Adipose tissue (tissue), 3 donors: ENCODE measurements around the gene FAM193A. TPM values are rescaled to one million over a fixed set of nuclear protein-coding genes. Genes with fewer than 3 reads are reported as not detected.
"Not testable (repeated sequence)": the region's sequence is repeated elsewhere in the genome, so short reads cannot be mapped to it uniquely, and the experiment has no call there.

ENCODE experiments used
- H3K27ac ChIP-seq: one replicate; pipeline ENCODE4 v1.5.1; 2013; ENCODE audit warnings: low read depth, low read length
- WGBS, 3 donors: extraction: QIAGEN DNeasy Blood & Tissue Kit; methylation state at CpG; one replicate each; pipeline ENCODE4 v1.1.7; 2013; 5-methylcytosine and 5-hydroxymethylcytosine counted together
- polyA plus RNA-seq, 3 donors: library from polyadenylated mRNA; stranded (reverse); fragments of 200-250 nt; gene quantifications; one replicate each; pipeline ENCODE4 v1.2.3, GENCODE V29; 2013
- donor health status: healthy with polysubstance abuse.
- donor health status: Bipolar disorder and iron deficiency.
- donor health status: healthy.

FAM193A gene
- polyA plus RNA-seq, 3 donors: 5.5 to 10.7 (median 9.7) TPM

- no peak overlapping the region for H3K27ac ChIP-seq
- WGBS, 3 donors: 93 to 94% (median 94%) methylated on average over 24 of the region's 24 CpGs
These were observed 94.3 kb downstream of the FAM193A start for GRCh38 chr4:2630556-2631273.

- H3K27ac ChIP-seq: no peak overlapping the region
- 83 to 89% (median 88%) methylated on average over 5 of the region's 5 CpGs for WGBS, 3 donors
These were observed 97.6 kb downstream of the FAM193A start for GRCh38 chr4:2634014-2634413.

GRCh38 chr4:2636331-2636730 lies 99.9 kb downstream of the FAM193A start:
- WGBS, 3 donors: 93 to 94% (median 94%) methylated on average over 6 of the region's 6 CpGs

GRCh38 chr4:2636994-2637393 lies 100.5 kb downstream of the FAM193A start:
- H3K27ac ChIP-seq: not testable (repeated sequence)
- 96 to 98% (median 96%) methylated on average over 5 of the region's 5 CpGs for WGBS, 3 donors

More at GRCh38 chr4:2636331-2636730, 99.9 kb downstream of the FAM193A start:
- no peak overlapping the region for H3K27ac ChIP-seq

- WGBS, 3 donors: 81 to 92% (median 89%) methylated on average over 9 of the region's 9 CpGs
- no peak overlapping the region for H3K27ac ChIP-seq
These were observed 101.6 kb downstream of the FAM193A start for GRCh38 chr4:2637956-2638552.

- H3K27ac ChIP-seq: no peak overlapping the region
- 85 to 90% (median 87%) methylated on average over 7 of the region's 7 CpGs for WGBS, 3 donors
These were observed 102.3 kb downstream of the FAM193A start for GRCh38 chr4:2638730-2639129.

GRCh38 chr4:2642968-2643367 lies 106.5 kb downstream of the FAM193A start:
- no peak overlapping the region for H3K27ac ChIP-seq
- 91 to 93% (median 92%) methylated on average over 7 of the region's 7 CpGs for WGBS, 3 donors

GRCh38 chr4:2643555-2643954 lies 107.1 kb downstream of the FAM193A start:
- 89 to 94% (median 92%) methylated on average over 5 of the region's 5 CpGs for WGBS, 3 donors
- H3K27ac ChIP-seq: no peak overlapping the region

GRCh38 chr4:2646396-2647149 lies 110.1 kb downstream of the FAM193A start:
- no peak overlapping the region for H3K27ac ChIP-seq
- 86 to 91% (median 87%) methylated on average over 22 of the region's 22 CpGs for WGBS, 3 donors

- no peak overlapping the region for H3K27ac ChIP-seq
- WGBS, 3 donors: 83 to 94% (median 91%) methylated on average over 10 of the region's 10 CpGs
These were observed 111.1 kb downstream of the FAM193A start for GRCh38 chr4:2647403-2648158.

- H3K27ac ChIP-seq: no peak overlapping the region
- 95 to 96% (median 96%) methylated on average over 9 of the region's 9 CpGs for WGBS, 3 donors
These were observed 111.8 kb downstream of the FAM193A start for GRCh38 chr4:2648159-2648814.

- 97 to 99% (median 98%) methylated on average over 5 of the region's 5 CpGs for WGBS, 3 donors
- H3K27ac ChIP-seq: no peak overlapping the region
These were observed 113.2 kb downstream of the FAM193A start for GRCh38 chr4:2649604-2650114.

GRCh38 chr4:2650276-2650675 lies 113.8 kb downstream of the FAM193A start:
- WGBS, 3 donors: 95 to 98% (median 96%) methylated on average over 13 of the region's 13 CpGs
- no peak overlapping the region for H3K27ac ChIP-seq

- no peak overlapping the region for H3K27ac ChIP-seq
- WGBS, 3 donors: 84 to 92% (median 88%) methylated on average over 10 of the region's 10 CpGs
These were observed 115.1 kb downstream of the FAM193A start for GRCh38 chr4:2651546-2651945.

- 70 to 82% (median 79%) methylated on average over 2 of the region's 2 CpGs for WGBS, 3 donors
- no peak overlapping the region for H3K27ac ChIP-seq
These were observed 115.6 kb downstream of the FAM193A start for GRCh38 chr4:2651998-2652397.

GRCh38 chr4:2652415-2653160 lies 116.1 kb downstream of the FAM193A start:
- no peak overlapping the region for H3K27ac ChIP-seq
- 67 to 82% (median 68%) methylated on average over 14 of the region's 14 CpGs for whole genome bisulfite sequencing, 3 donors

- WGBS, 3 donors: 68 to 80% (median 78%) methylated on average over 8 of the region's 8 CpGs
- H3K27ac ChIP-seq: no peak overlapping the region
These were observed 124.3 kb downstream of the FAM193A start for GRCh38 chr4:2660596-2661211.
